Endothelial cell of umbilical vein (primary cell): Measurements from ENCODE around the gene KDM5B.

Experiments used
- CTCF ChIP-seq, 2 donors: IDR thresholded peaks; 1 replicate in 1 of 2; 2 replicates in 1 of 2; pipeline ENCODE4 v1.5.1; 2011; ENCODE audit warnings: low read length in 2 of 2, mild to moderate bottlenecking in 2 of 2, moderate library complexity in 2 of 2, control low read depth in 1 of 2, inconsistent platforms in 1 of 2, low read depth in 1 of 2; ENCODE audit not compliant: insufficient read depth in 1 of 2; ENCODE audit errors: extremely low read depth in 1 of 2
- EZH2 ChIP-seq: IDR thresholded peaks from 2 replicates; pipeline ENCODE4 v1.6.1; 2012; ENCODE audit warnings: borderline replicate concordance, low read depth, mild to moderate bottlenecking, moderate library complexity, low read length, inconsistent platforms; ENCODE audit not compliant: severe bottlenecking
- GATA2 ChIP-seq: IDR thresholded peaks from 2 replicates; pipeline ENCODE4 v1.7.0; 2011; ENCODE audit warnings: low read depth, mild to moderate bottlenecking, moderate library complexity, mixed read lengths, low read length; ENCODE audit not compliant: insufficient read length, insufficient read depth
- JUN ChIP-seq: IDR thresholded peaks from 2 replicates; pipeline ENCODE4 v1.6.1; 2011; ENCODE audit warnings: borderline replicate concordance, low read depth; ENCODE audit not compliant: insufficient read length, insufficient read depth
- MAX ChIP-seq: IDR thresholded peaks from 2 replicates; pipeline ENCODE4 v1.6.1; 2011; ENCODE audit not compliant: insufficient read depth, insufficient read length
- MYC ChIP-seq: IDR thresholded peaks from one replicate; pipeline ENCODE4 v1.6.1; 2011; ENCODE audit warnings: mild to moderate bottlenecking, low read depth, low read length
- POLR2A ChIP-seq: IDR thresholded peaks from 2 replicates; pipeline ENCODE4 v1.6.1; 2012; ENCODE audit warnings: low read depth, mild to moderate bottlenecking, control low read depth, low read length

- no peak for TF ChIP-seq POLR2A
- TF ChIP-seq CTCF (IDR thresholded peaks at IDR 0.05; ENCODE audit: extremely low read depth in 1 of 2, insufficient read depth in 1 of 2, low read depth in 1 of 2, low read length in 2 of 2): no peak
- no peak for TF ChIP-seq JUN
- no peak for TF ChIP-seq EZH2
- TF ChIP-seq MAX: no peak
- no peak for TF ChIP-seq MYC
- TF ChIP-seq GATA2: no peak
These were observed 17.0 kb downstream of the KDM5B start for GRCh38 chr1:202791077-202791747.
